H1 (cell line): ENCODE measurements around the gene CHD6. TPM values are rescaled to one million over a fixed set of nuclear protein-coding genes. Genes with fewer than 3 reads are reported as not detected.

Source experiments
- CTCF ChIA-PET: fragments of 300-600 bp; sonication (Branson Sonifier 250); formaldehyde crosslinking; loops from one replicate; lab custom pipeline; 2021; ENCODE audit not compliant: partially characterized antibody; lab: Charles Lee
- POLR2A ChIA-PET: fragments of 300-600 bp; sonication (Branson Sonifier 250); formaldehyde crosslinking; loops from one replicate; lab custom pipeline; 2021; ENCODE audit warnings: inconsistent platforms; ENCODE audit not compliant: partially characterized antibody; lab: Charles Lee
- DNase-seq, 2 experiments: peaks; one replicate each; pipeline versions ENCODE4 v3.0.0 to v3.0.0-alpha.2; 2010 to 2022; ENCODE audit warnings: low spot score in 2 of 2, low read depth in 1 of 2, mixed read lengths in 1 of 2
- FAIRE-seq: peaks from 2 replicates; lab custom pipeline; 2011; peaks lifted over from hg19 to GRCh38; lab: Jason Lieb, UNC
- H2AFZ ChIP-seq: 2 replicates; pipeline ENCODE4 v1.8.1; 2012; ENCODE audit warnings: low read length, inconsistent platforms
- H2AK5ac ChIP-seq: 2 replicates; pipeline ENCODE4 v1.6.1; 2013; ENCODE audit warnings: low read depth, low read length
- H2BK120ac ChIP-seq: replicated peaks from 2 replicates; pipeline ENCODE3; 2013; ENCODE audit warnings: low read depth, low read length, inconsistent platforms
- H2BK12ac ChIP-seq: 2 replicates; pipeline ENCODE4 v1.6.1; 2013; ENCODE audit warnings: low read depth, low read length
- H2BK15ac ChIP-seq: 2 replicates; pipeline ENCODE4 v1.6.1; 2013; ENCODE audit warnings: low read length
- H2BK20ac ChIP-seq: 2 replicates; pipeline ENCODE4 v1.6.1; 2013; ENCODE audit warnings: low read length
- H2BK5ac ChIP-seq: 2 replicates; pipeline ENCODE4 v1.6.1; 2013; ENCODE audit warnings: low read depth, low read length
- H3K14ac ChIP-seq: 2 replicates; pipeline ENCODE4 v1.6.1; 2013; ENCODE audit warnings: inconsistent platforms; ENCODE audit not compliant: insufficient read length
- H3K18ac ChIP-seq: 2 replicates; pipeline ENCODE4 v1.6.1; 2013; ENCODE audit warnings: low read length; ENCODE audit errors: extremely low read depth
- H3K23ac ChIP-seq: 2 replicates; pipeline ENCODE4 v1.6.1; 2013; ENCODE audit warnings: inconsistent platforms; ENCODE audit not compliant: insufficient read length
- H3K23me2 ChIP-seq: 2 replicates; pipeline ENCODE4 v1.6.1; 2013; ENCODE audit warnings: low read depth, low read length
- H3K27ac ChIP-seq: 2 replicates; pipeline ENCODE4 v1.6.1; 2011; ENCODE audit warnings: low read depth, low read length, inconsistent platforms
- H3K27me3 ChIP-seq, 4 experiments: replicated peaks in 1 of 4; 1 replicate in 1 of 4; 2 replicates in 3 of 4; pipeline versions ENCODE4 v1.6.1 to v1.8.1; 2011 to 2013; ENCODE audit warnings: low read length in 3 of 4, mild to moderate bottlenecking in 3 of 4, inconsistent platforms in 2 of 4, mixed read lengths in 2 of 4, moderate library complexity in 1 of 4; ENCODE audit not compliant: control insufficient read depth in 3 of 4, insufficient read depth in 3 of 4; ENCODE audit errors: extremely low read depth in 1 of 4
- H3K36me3 ChIP-seq, 4 experiments: 2 replicates each; pipeline versions ENCODE4 v1.6.1 to v1.8.1; 2011 to 2013; ENCODE audit warnings: mild to moderate bottlenecking in 4 of 4, low read length in 3 of 4, moderate library complexity in 2 of 4, control low read depth in 1 of 4, inconsistent platforms in 1 of 4; ENCODE audit not compliant: insufficient read depth in 4 of 4, control insufficient read depth in 2 of 4
- H3K4ac ChIP-seq: replicated peaks from 2 replicates; pipeline ENCODE3; 2013; ENCODE audit warnings: low read length, low read depth, mixed read lengths, inconsistent platforms; ENCODE audit not compliant: insufficient read length
- H3K4me1 ChIP-seq, 4 experiments: replicated peaks in 1 of 4; 1 replicate in 1 of 4; 2 replicates in 3 of 4; pipeline versions ENCODE4 v1.6.1 to v1.8.1; 2011 to 2013; ENCODE audit warnings: low read length in 3 of 4, inconsistent platforms in 2 of 4, mixed read lengths in 1 of 4; ENCODE audit not compliant: insufficient read depth in 4 of 4, control insufficient read depth in 3 of 4
- H3K4me2 ChIP-seq, 2 experiments: 2 replicates each; pipeline versions ENCODE4 v1.6.1 to v1.8.1; 2011 to 2013; ENCODE audit warnings: low read depth in 2 of 2, low read length in 2 of 2, control low read depth in 1 of 2, inconsistent platforms in 1 of 2, mild to moderate bottlenecking in 1 of 2; ENCODE audit not compliant: insufficient read depth in 1 of 2
- H3K4me3 ChIP-seq, 4 experiments: fragments of 200-600, 300-600 bp in 1 of 4; sonication (generic), shearing (Covaris generic), sonication (Bioruptor Twin) in 1 of 4; 2 replicates each; pipeline versions ENCODE4 v1.5.1 to v1.8.1; 2011 to 2016; ENCODE audit warnings: low read length in 4 of 4, low read depth in 3 of 4, control low read depth in 2 of 4, inconsistent platforms in 2 of 4, mild to moderate bottlenecking in 2 of 4, mixed read lengths in 1 of 4, moderate library complexity in 1 of 4; ENCODE audit not compliant: insufficient read depth in 2 of 4; ENCODE audit errors: extremely low read depth in 1 of 4
- H3K56ac ChIP-seq: replicated peaks from 2 replicates; pipeline ENCODE3; 2013; ENCODE audit warnings: low read depth, mild to moderate bottlenecking, mixed read lengths, low read length, inconsistent platforms; ENCODE audit not compliant: insufficient read length
- H3K79me1 ChIP-seq: 2 replicates; pipeline ENCODE4 v1.6.1; 2013; ENCODE audit warnings: low read depth, low read length, control low read depth
- H3K79me2 ChIP-seq, 2 experiments: 2 replicates each; pipeline versions ENCODE4 v1.6.1 to v1.8.1; 2012 to 2013; ENCODE audit warnings: low read length in 2 of 2, mild to moderate bottlenecking in 2 of 2, inconsistent platforms in 1 of 2; ENCODE audit not compliant: insufficient read depth in 2 of 2, control insufficient read depth in 1 of 2
- H3K9ac ChIP-seq, 4 experiments: replicated peaks in 1 of 4; 1 replicate in 1 of 4; 2 replicates in 3 of 4; pipeline versions ENCODE4 v1.6.1 to v1.8.1; 2011 to 2013; ENCODE audit warnings: low read depth in 3 of 4, low read length in 3 of 4, control low read depth in 2 of 4, mild to moderate bottlenecking in 2 of 4, moderate library complexity in 2 of 4, inconsistent platforms in 1 of 4; ENCODE audit errors: extremely low read depth in 1 of 4
- H3K9me3 ChIP-seq, 2 experiments: 2 replicates each; pipeline versions ENCODE4 v1.6.1 to v1.8.1; 2012 to 2013; ENCODE audit warnings: mild to moderate bottlenecking in 2 of 2, moderate library complexity in 2 of 2, control low read depth in 1 of 2, inconsistent platforms in 1 of 2, low read depth in 1 of 2, low read length in 1 of 2, mixed read lengths in 1 of 2; ENCODE audit not compliant: insufficient read depth in 2 of 2
- H4K20me1 ChIP-seq, 2 experiments: replicated peaks in 1 of 2; 2 replicates each; pipeline versions ENCODE3 to v1.8.1; 2011 to 2013; ENCODE audit warnings: inconsistent platforms in 2 of 2, low read length in 2 of 2, mild to moderate bottlenecking in 1 of 2; ENCODE audit not compliant: insufficient read depth in 2 of 2, control insufficient read depth in 1 of 2
- H4K5ac ChIP-seq: 2 replicates; pipeline ENCODE4 v1.6.1; 2013; ENCODE audit warnings: low read length, low read depth, mixed read lengths, inconsistent platforms; ENCODE audit not compliant: insufficient read length
- H4K8ac ChIP-seq: 2 replicates; pipeline ENCODE4 v1.8.0; 2013; ENCODE audit warnings: mild to moderate bottlenecking, moderate library complexity, low read length, inconsistent platforms; ENCODE audit not compliant: insufficient read depth; ENCODE audit errors: extremely low read depth
- H4K91ac ChIP-seq: replicated peaks from 2 replicates; pipeline ENCODE3; 2013; ENCODE audit warnings: low read length, mixed read lengths, inconsistent platforms; ENCODE audit not compliant: insufficient read length
- CEBPB ChIP-seq: IDR thresholded peaks from 2 replicates; pipeline ENCODE4 v1.6.1; 2012; ENCODE audit warnings: low read depth, low read length
- CHD1 ChIP-seq: IDR thresholded peaks from 2 replicates; pipeline ENCODE4 v1.6.1; 2012; ENCODE audit warnings: low read depth, low read length, improper control_type of control experiment
- CTBP2 ChIP-seq: IDR thresholded peaks from 2 replicates; pipeline ENCODE4 v1.7.0; 2011; ENCODE audit warnings: borderline replicate concordance, mild to moderate bottlenecking, moderate library complexity, mixed read lengths, low read length; ENCODE audit not compliant: insufficient read depth, insufficient read length
- EGR1 ChIP-seq: IDR thresholded peaks from 2 replicates; pipeline ENCODE4 v1.6.1; 2011; ENCODE audit warnings: low read depth, low read length, borderline replicate concordance
- GTF2F1 ChIP-seq: IDR thresholded peaks from 2 replicates; pipeline ENCODE4 v1.6.1; 2012; ENCODE audit warnings: low read depth, low read length, improper control_type of control experiment, borderline replicate concordance
- HDAC6 ChIP-seq: IDR thresholded peaks from one replicate; pipeline ENCODE4 v1.7.1; 2012; ENCODE audit warnings: low read depth, mild to moderate bottlenecking, inconsistent platforms, low read length, moderate library complexity
- NANOG ChIP-seq: IDR thresholded peaks from 2 replicates; pipeline ENCODE4 v1.6.1; 2011; ENCODE audit warnings: low read length, low read depth, mild to moderate bottlenecking, inconsistent platforms; ENCODE audit not compliant: insufficient read depth, poor library complexity, severe bottlenecking
- POLR2A ChIP-seq, 2 experiments: IDR thresholded peaks; 1 replicate in 1 of 2; 2 replicates in 1 of 2; pipeline ENCODE4 v1.6.1; 2011; ENCODE audit warnings: low read depth in 2 of 2, low read length in 2 of 2, mild to moderate bottlenecking in 2 of 2; ENCODE audit errors: control extremely low read depth in 1 of 2
- SAP30 ChIP-seq: fragments of 300-600 bp; sonication (generic); IDR thresholded peaks from 2 replicates; pipeline ENCODE4 v1.7.1; 2012; ENCODE audit warnings: low read length, moderate library complexity, mild to moderate bottlenecking, inconsistent platforms; ENCODE audit not compliant: insufficient read depth, insufficient replicate concordance
- SIX5 ChIP-seq: IDR thresholded peaks from 2 replicates; pipeline ENCODE4 v1.6.1; 2011; ENCODE audit warnings: mild to moderate bottlenecking, low read depth, low read length
- SP2 ChIP-seq: IDR thresholded peaks from 2 replicates; pipeline ENCODE4 v1.6.1; 2012; ENCODE audit warnings: mild to moderate bottlenecking, low read length, inconsistent platforms
- TAF1 ChIP-seq: IDR thresholded peaks from 2 replicates; pipeline ENCODE4 v1.6.1; 2011; ENCODE audit warnings: mild to moderate bottlenecking, low read depth, low read length
- TBP ChIP-seq: IDR thresholded peaks from 2 replicates; pipeline ENCODE4 v1.6.1; 2011; ENCODE audit warnings: low read depth, low read length, improper control_type of control experiment
- TEAD4 ChIP-seq: IDR thresholded peaks from 2 replicates; pipeline ENCODE4 v1.6.1; 2012; ENCODE audit warnings: low read depth, low read length, inconsistent platforms, mixed read lengths
- WGBS, 2 experiments: shearing (Covaris generic) in 1 of 2; methylation state at CpG; one replicate each; pipeline versions ENCODE4 v1.1.6 to v1.1.7; 2013 to 2015; ENCODE audit warnings: low lambda C conversion rate in 2 of 2, mixed read lengths in 2 of 2, inconsistent platforms in 1 of 2, low coverage in 1 of 2, missing lambda C conversion rate in 1 of 2; ENCODE audit not compliant: insufficient replicate concordance in 2 of 2, insufficient coverage in 1 of 2, insufficient read length in 1 of 2; ENCODE audit errors: extremely low coverage in 1 of 2, missing lambda C conversion rate in 1 of 2; 5-methylcytosine and 5-hydroxymethylcytosine counted together
- polyA plus RNA-seq, 7 experiments: library from polyadenylated mRNA; depleted of rRNA in 3 of 7; stranded (reverse) in 5 of 7; unstranded in 2 of 7; fragments of >200 nt in 5 of 7; fragments of 200-250 nt in 2 of 7; gene quantifications; 1 replicate in 5 of 7; 2 replicates in 1 of 7; 4 replicates in 1 of 7; pipeline versions ENCODE4 v1.2.1 to v1.2.3, GENCODE V29; 2011 to 2013; ENCODE audit warnings: missing spikeins in 2 of 7, mixed read lengths in 2 of 7
- total RNA-seq: library from RNA; stranded (reverse); fragmentation: NEBNext Ultra II Directional; extraction: Animal tissue kit (Norgen Biotek cat#: 25700); gene quantifications from 2 replicates; pipeline ENCODE4 v1.2.1, GENCODE V29; 2021

CHD6 gene
- total and polyA plus RNA-seq, 2 of the 8 experiments (the other 6 are each of a cell fraction or from before 2014, with no cell fraction given): 11.1 to 62.9 TPM

DNA sequence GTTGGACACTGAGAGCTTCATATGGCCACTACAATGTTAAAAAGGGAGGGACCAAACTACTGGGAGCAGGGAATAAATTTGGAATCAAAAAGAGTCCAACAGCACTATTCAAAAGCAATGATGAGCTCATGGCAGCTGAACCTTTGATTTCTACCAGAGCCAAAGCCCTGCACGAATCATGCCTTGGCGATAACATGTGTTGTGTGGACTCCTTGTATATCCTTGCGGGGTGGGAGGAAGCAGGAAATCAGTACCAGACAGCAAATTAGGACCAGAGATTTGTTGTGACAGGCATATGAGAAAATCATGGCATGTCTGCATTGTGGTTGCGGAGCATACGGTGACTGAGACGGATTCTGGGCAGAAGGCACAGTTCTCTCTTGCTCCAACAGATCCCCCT is 166.0 kb downstream of the CHD6 start:
- Histone ChIP-seq H2BK5ac (no peak overlapping the region), H3K18ac (no peak overlapping the region), H3K4me3 (no peak overlapping the region), H3K9me3 (no peaks in the 10 kb centered on the region), H3K56ac (no peak overlapping the region), H3K27ac (no peak overlapping the region), H2AK5ac (no peak overlapping the region), H3K79me2 (no peaks in the 10 kb centered on the region), H3K14ac (no peak overlapping the region), H3K23ac (no peak overlapping the region), H2BK12ac (no peak overlapping the region), H3K27me3 (no peaks in the 10 kb centered on the region), H3K4ac (no peak overlapping the region), H4K20me1 (no peaks in the 10 kb centered on the region), H3K9ac (no peak overlapping the region), H2BK15ac (no peak overlapping the region), H2BK20ac (no peak overlapping the region), H2BK120ac (no peak overlapping the region)
- no peak for DNase-seq
- no peak for TF ChIP-seq TBP
- no peak for TF ChIP-seq SP2
- no peak for TF ChIP-seq SAP30
- no peak for TF ChIP-seq CHD1
- TF ChIP-seq CTBP2: no peak
- no peak for TF ChIP-seq NANOG
- TF ChIP-seq POLR2A (IDR thresholded peaks at IDR 0.05; ENCODE audit: control extremely low read depth in 1 of 2, low read depth in 2 of 2, low read length in 2 of 2): no peak
- no peak for TF ChIP-seq SIX5
- no peak for TF ChIP-seq TEAD4
- no peak for TF ChIP-seq GTF2F1
- TF ChIP-seq HDAC6: no peak
- no peak for TF ChIP-seq TAF1
- TF ChIP-seq EGR1: no peak
- TF ChIP-seq CEBPB: no peak
- TF ChIP-seq, all 59 proteins: peak for 0
- Histone ChIP-seq H3K4me2 (no peak overlapping the region), H4K91ac (no peak overlapping the region), H4K5ac (no peak overlapping the region), H3K36me3 (peaks cover 23 to 86% (median 76%) of the 10 kb centered on the region in 4 experiments), H3K79me1 (no peaks in the 10 kb centered on the region), H3K23me2 (no peaks in the 10 kb centered on the region), H4K8ac (no peak overlapping the region), H2AFZ (no peak overlapping the region), H3K4me1 (no peaks in the 10 kb centered on the region)
- POLR2A ChIA-PET: interaction anchor here (0.9 to 1.5 kb wide), 2 partner anchors 10 to 11 kb away, joined by 3 to 4 read pairs; no protein-coding TSS in a partner anchor
- FAIRE-seq: no peak
- 96% methylated on average over 6 of the region's 6 CpGs; no CpG with 5 or more reads in 1 of the 2 experiments for WGBS, 2 experiments
- CTCF ChIA-PET: no interaction called here
